Measurements from ENCODE around the gene SNCAIP.

SNCAIP gene

GRCh38 chr5:122442938-122443337, 130.9 kb downstream of the SNCAIP start:
- no peak for TF ChIP-seq ZNF70 (CRISPR knock-in tag; IDR thresholded peaks at IDR 0.05)
- no peak for TF ChIP-seq ZNF8 (CRISPR knock-in tag; IDR thresholded peaks at IDR 0.05)
- TF ChIP-seq RARB (CRISPR knock-in tag; IDR thresholded peaks at IDR 0.05): no peak
- no peak for TF ChIP-seq POU6F1 (CRISPR knock-in tag; IDR thresholded peaks at IDR 0.05; ENCODE audit: borderline replicate concordance, low read depth)
- no peak for TF ChIP-seq ZNF565 (CRISPR knock-in tag; conservative IDR thresholded peaks at IDR 0.05; ENCODE audit: low read depth)
- TF ChIP-seq CSRNP3 (CRISPR knock-in tag; IDR thresholded peaks at IDR 0.05): no peak
- TF ChIP-seq OSR1 (CRISPR knock-in tag; IDR thresholded peaks at IDR 0.05): no peak
- TF ChIP-seq ZC3H10 (CRISPR knock-in tag; IDR thresholded peaks at IDR 0.05): no peak
- no peak for TF ChIP-seq TSHZ2 (CRISPR knock-in tag; IDR thresholded peaks at IDR 0.05)
- TF ChIP-seq PATZ1 (CRISPR knock-in tag; IDR thresholded peaks at IDR 0.05; ENCODE audit: borderline replicate concordance): no peak
- TF ChIP-seq ZFP3 (CRISPR knock-in tag; IDR thresholded peaks at IDR 0.05): no peak
- no peak for TF ChIP-seq ESRRG (CRISPR knock-in tag; IDR thresholded peaks at IDR 0.05)
- TF ChIP-seq TCF4 (CRISPR knock-in tag; IDR thresholded peaks at IDR 0.05; ENCODE audit: borderline replicate concordance): no peak
- TF ChIP-seq CSDC2 (CRISPR knock-in tag; IDR thresholded peaks at IDR 0.05): no peak
- TF ChIP-seq CREB5 (CRISPR knock-in tag; IDR thresholded peaks at IDR 0.05; ENCODE audit: low read depth): no peak
- no peak for TF ChIP-seq SNAI2 (CRISPR knock-in tag; IDR thresholded peaks at IDR 0.05)
- no peak for ATAC-seq

- ATAC-seq: no peak
Observed at GRCh38 chr5:122444411-122444810, 132.4 kb downstream of the SNCAIP start.

More at GRCh38 chr5:122444411-122444810, 132.4 kb downstream of the SNCAIP start:
- TF ChIP-seq GLIS3 (CRISPR knock-in tag; IDR thresholded peaks at IDR 0.05) (no peak), RARB (CRISPR knock-in tag; IDR thresholded peaks at IDR 0.05) (no peak), CREB5 (CRISPR knock-in tag; IDR thresholded peaks at IDR 0.05; ENCODE audit: low read depth) (no peak), PATZ1 (CRISPR knock-in tag; IDR thresholded peaks at IDR 0.05; ENCODE audit: borderline replicate concordance) (no peak), CSDC2 (CRISPR knock-in tag; IDR thresholded peaks at IDR 0.05) (no peak), OSR1 (CRISPR knock-in tag; IDR thresholded peaks at IDR 0.05) (no peak)

Data from SK-N-SH treated with all-trans-retinoic acid at 6 μM for 48 hours (cell line).